Prostate gland (tissue), 2 donors: Measurements from ENCODE around the gene RTF1. TPM values are rescaled to one million over a fixed set of nuclear protein-coding genes. Genes with fewer than 3 reads are reported as not detected.

Experiments used
- DNase-seq: peaks from one replicate; pipeline ENCODE4 v3.0.0-alpha.2; 2019; ENCODE audit warnings: low spot score
- H3K27ac ChIP-seq, 2 donors: fragments of 200-600 bp; sonication (generic); 2 replicates each; pipeline ENCODE4 v1.5.1; 2017 to 2019
- H3K27me3 ChIP-seq: fragments of 200-600 bp; sonication (generic); replicated peaks from 2 replicates; pipeline ENCODE4 v1.5.1; 2019; ENCODE audit not compliant: insufficient read depth
- H3K36me3 ChIP-seq, 2 donors: fragments of 200-600 bp; sonication (generic); 1 replicate in 1 of 2; 2 replicates in 1 of 2; pipeline versions ENCODE4 v1.5.1 to v1.8.1; 2017 to 2019
- H3K4me1 ChIP-seq: fragments of 200-600 bp; sonication (generic); replicated peaks from 2 replicates; pipeline ENCODE4 v1.5.1; 2019
- H3K4me3 ChIP-seq, 2 donors: fragments of 200-600 bp; sonication (generic); 2 replicates each; pipeline ENCODE4 v1.5.1; 2017 to 2019
- H3K9me3 ChIP-seq: fragments of 200-600 bp; sonication (generic); 2 replicates; pipeline ENCODE4 v1.5.1; 2017
- CTCF ChIP-seq, 4 experiments: fragments of 200-600 bp in 2 of 4; fragments of 450-650 bp in 2 of 4; sonication (generic) in 2 of 4; IDR thresholded peaks; 1 replicate in 3 of 4; 2 replicates in 1 of 4; pipeline ENCODE4 v1.5.1; 2016 to 2019; ENCODE audit warnings: antibody characterized with exemption in 4 of 4, mild to moderate bottlenecking in 2 of 4, moderate library complexity in 2 of 4
- POLR2A ChIP-seq: fragments of 450-650 bp; IDR thresholded peaks from one replicate; pipeline ENCODE4 v1.6.1; 2016; ENCODE audit warnings: antibody characterized with exemption, mild to moderate bottlenecking
- POLR2AphosphoS5 ChIP-seq: sonication (generic); formaldehyde crosslinking; IDR thresholded peaks from one replicate; pipeline ENCODE4 v1.6.1; 2017; ENCODE audit warnings: antibody characterized with exemption
- WGBS: methylation state at CpG from one replicate; pipeline ENCODE4 v1.1.5; 2018; 5-methylcytosine and 5-hydroxymethylcytosine counted together
- intact Hi-C: fragments of 100-400 bp; cut with DNase I; formaldehyde crosslinking; loops from one replicate; pipeline ENCODE4 v1.14.2; 2022
- total RNA-seq, 2 donors: library from RNA; depleted of rRNA; stranded (reverse); fragments of >200 nt; gene quantifications; one replicate each; pipeline ENCODE4 v1.1.0, GENCODE V29; 2016

RTF1 gene
- total RNA-seq, 2 donors from 2014 or later, result 23.8 to 52.4 TPM

DNA sequence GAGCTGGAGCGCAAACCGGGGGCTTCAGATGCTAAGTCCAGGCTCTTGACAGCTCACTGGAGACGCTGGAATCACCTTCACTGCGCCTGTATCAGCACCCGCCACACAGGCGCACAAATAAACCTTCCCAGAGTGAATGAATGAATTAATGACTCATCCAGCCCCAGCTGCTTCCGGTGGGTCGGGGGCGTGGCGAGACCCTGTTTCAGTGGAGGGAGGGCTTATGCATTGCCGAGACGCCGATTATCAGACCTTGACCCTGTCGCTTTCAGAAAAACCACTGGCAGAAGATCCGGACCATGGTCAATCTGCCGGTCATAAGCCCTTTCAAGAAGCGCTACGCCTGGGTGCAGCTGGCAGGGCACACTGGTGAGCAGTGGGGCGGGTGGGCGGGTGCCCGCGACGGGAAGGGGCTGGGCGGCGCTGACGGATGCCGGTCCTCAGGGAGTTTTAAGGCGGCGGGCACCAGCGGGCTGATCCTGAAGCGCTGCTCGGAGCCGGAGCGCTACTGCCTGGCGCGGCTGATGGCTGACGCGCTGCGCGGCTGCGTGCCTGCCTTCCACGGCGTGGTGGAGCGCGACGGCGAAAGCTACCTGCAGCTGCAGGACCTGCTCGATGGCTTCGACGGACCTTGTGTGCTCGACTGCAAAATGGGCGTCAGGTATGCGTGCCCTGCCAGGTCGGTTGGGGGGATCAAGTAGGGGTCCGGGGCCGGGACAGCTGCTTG lies 84.5 kb downstream of the RTF1 start:
- TF ChIP-seq POLR2AphosphoS5 (no peak), POLR2A (no peak), CTCF (IDR thresholded peaks at IDR 0.05) (no peak)
- Histone ChIP-seq H3K9me3 (no peaks in the 10 kb centered on the region), H3K4me1 (peaks cover 5% of the 10 kb centered on the region), H3K4me3 (no peak overlapping the region), H3K36me3 (no peaks in the 10 kb centered on the region), H3K27me3 (peaks cover 15% of the 10 kb centered on the region), H3K27ac (no peak overlapping the region)
- no peak for DNase-seq
- intact Hi-C loops, result no loop called here
- WGBS, result 13% methylated on average over 52 of the region's 56 CpGs

GRCh38 chr15:41501931-41502794 lies 85.3 kb downstream of the RTF1 start:
- intact Hi-C loops, result no loop called here
- H3K4me3 ChIP-seq, result no peak overlapping the region
- 18% methylated on average over 60 of the region's 64 CpGs for WGBS
- H3K27me3 ChIP-seq, result peaks cover 15% of the 10 kb centered on the region
- H3K9me3 ChIP-seq, result no peaks in the 10 kb centered on the region
- no peak overlapping the region for H3K27ac ChIP-seq
- TF ChIP-seq POLR2AphosphoS5, result no peak
- no peak for TF ChIP-seq POLR2A
- TF ChIP-seq CTCF (IDR thresholded peaks at IDR 0.05), result no peak
- peaks cover 5% of the 10 kb centered on the region for H3K4me1 ChIP-seq
- no peak for DNase-seq
- no peaks in the 10 kb centered on the region for H3K36me3 ChIP-seq

DNA sequence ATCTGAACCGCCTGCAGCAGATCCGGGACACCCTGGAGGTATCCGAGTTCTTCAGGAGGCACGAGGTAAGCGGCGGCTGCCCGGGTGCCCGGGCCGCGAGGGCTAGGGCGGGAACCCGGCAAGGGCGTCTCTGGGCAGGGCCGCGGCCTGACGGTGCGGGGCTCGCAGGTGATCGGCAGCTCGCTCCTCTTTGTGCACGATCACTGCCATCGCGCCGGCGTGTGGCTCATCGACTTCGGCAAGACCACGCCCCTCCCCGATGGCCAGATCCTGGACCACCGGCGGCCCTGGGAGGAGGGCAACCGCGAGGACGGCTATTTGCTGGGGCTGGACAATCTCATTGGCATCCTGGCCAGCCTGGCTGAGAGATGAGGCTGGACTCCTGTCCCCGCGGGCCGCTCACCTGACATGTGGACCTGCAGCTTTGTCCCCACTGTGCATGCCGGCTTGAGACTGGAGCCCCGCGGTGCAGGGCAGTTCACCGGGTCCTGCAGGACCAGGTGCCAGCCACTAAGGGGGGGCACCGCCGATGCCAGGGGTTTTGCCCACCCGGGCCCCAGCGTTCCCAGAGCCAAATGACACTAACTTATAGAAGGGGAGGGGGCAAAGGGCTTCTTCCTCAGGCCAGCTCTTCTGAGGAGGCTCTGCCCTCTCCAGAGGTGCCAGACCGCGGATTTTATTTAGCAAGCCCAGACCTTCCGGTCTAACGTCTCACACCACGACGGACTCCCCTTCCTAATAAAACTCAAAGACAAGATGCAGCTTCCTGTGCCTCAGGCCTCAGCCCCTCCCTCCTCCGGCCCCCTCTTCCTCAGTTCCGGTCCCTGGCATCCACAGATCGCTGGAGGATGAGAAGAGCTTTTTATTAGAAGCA lies 86.1 kb downstream of the RTF1 start:
- Histone ChIP-seq H3K9me3 (no peaks in the 10 kb centered on the region), H3K4me1 (peaks cover 5% of the 10 kb centered on the region), H3K36me3 (no peaks in the 10 kb centered on the region), H3K4me3 (no peak overlapping the region), H3K27me3 (peaks cover 15% of the 10 kb centered on the region), H3K27ac (no peak overlapping the region)
- TF ChIP-seq POLR2A (no peak), CTCF (IDR thresholded peaks at IDR 0.05) (no peak), POLR2AphosphoS5 (no peak)
- intact Hi-C loops, result no loop called here
- 23% methylated on average over 54 of the region's 54 CpGs for WGBS
- no peak for DNase-seq

DNA sequence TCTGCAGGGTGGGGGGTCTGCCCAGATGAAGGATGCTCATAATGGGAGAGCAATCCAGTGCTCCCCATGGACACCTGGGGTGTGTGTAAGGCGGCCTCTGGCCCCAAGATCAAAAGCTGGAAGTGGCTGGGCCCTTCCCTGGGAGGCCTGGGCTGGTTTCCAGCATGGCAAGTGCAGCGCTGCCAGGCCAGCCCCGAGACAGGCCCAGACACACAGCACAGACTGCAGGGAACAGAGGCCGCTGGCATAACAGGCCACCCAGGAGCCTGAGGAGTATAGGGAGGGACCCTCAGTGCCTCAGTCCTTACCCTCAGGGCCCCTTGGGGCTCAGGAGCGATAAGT lies 86.7 kb downstream of the RTF1 start:
- Histone ChIP-seq H3K9me3 (no peaks in the 10 kb centered on the region), H3K27me3 (peaks cover 15% of the 10 kb centered on the region), H3K27ac (no peak overlapping the region), H3K36me3 (no peaks in the 10 kb centered on the region), H3K4me3 (no peak overlapping the region), H3K4me1 (peaks cover 5% of the 10 kb centered on the region)
- intact Hi-C loops, result no loop called here
- WGBS, result 64% methylated on average over 5 of the region's 5 CpGs
- no peak for TF ChIP-seq CTCF (IDR thresholded peaks at IDR 0.05)
- no peak for TF ChIP-seq POLR2AphosphoS5
- no peak for TF ChIP-seq POLR2A
- DNase-seq, result peak; percentile 23
